GM12874 (cell line): ENCODE data around the gene RCHY1.

Experiments used
- CTCF ChIP-seq: IDR thresholded peaks from 2 replicates; pipeline ENCODE4 v1.5.1; 2011; ENCODE audit warnings: low read depth, mild to moderate bottlenecking, control low read depth, low read length, moderate library complexity; ENCODE audit not compliant: insufficient read depth

RCHY1 gene

DNA sequence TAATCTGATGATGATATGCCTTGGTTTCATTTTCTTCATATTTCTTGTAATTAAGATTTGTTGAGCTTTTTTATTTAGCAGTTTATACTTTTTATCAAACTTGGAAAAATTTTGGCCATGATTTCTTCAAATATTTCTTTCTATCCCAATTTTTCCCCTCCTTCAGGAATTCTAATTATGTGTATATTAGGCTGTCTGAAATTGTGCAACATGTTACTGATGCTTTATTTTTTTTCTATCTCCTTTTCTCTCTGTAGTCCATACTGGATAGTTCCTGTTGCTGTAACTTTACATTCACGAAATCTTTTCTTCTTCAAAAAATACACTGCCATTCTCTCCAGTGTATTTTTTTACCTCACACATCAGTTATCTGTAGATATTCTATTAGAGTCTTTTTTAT lies 10.9 kb upstream of the RCHY1 start:
- no peak for TF ChIP-seq CTCF

DNA sequence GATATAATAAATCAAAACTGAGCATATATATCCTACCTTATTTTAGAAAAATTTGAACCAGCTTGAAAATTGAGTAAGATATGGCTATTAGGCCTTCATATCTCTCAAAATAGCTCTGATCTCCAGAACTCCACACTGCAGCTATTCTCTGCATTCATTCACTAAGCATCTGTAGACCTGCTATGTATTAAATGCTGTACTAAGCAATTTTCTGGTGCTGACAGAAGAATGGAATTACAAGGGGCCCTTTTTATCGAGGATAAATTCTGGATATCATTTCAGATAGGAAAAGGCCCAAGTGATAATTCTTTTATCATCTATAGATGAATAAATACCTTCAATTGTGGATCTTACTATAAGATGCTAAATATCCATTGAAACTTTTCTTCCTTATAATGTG lies 1.9 kb upstream of the RCHY1 start:
- no peak for TF ChIP-seq CTCF

- no peak for TF ChIP-seq CTCF
Measured at GRCh38 chr4:75514949-75515612, 878 bp upstream of the RCHY1 start.

DNA sequence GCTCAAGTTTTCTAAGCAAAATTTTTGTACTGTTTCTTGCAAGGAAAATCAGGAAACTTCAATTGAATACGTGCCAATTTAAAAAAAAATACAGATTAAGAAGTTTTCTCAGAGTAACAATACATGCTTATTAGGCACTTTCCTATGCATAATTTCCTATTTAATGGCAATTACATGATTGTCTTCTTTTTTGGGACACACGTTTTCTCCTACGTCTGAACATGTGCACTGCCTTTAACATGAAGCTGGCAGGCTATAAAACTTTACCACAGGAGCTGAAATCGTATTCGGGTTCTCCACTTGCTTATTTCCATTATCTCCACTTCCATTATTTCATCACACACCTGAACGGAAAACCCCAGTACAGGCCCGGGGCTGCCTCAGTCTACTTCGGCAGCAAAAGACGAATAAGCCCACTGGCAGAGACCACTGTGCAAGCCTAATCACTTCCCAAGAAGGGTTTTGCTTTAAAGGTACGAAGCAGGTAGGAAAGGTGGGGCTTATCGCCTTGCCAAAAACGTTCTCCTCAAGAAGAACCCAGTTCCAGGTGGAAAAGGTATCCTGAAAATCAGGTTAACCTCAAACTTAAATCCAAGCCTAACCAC lies 575 bp downstream of the RCHY1 start:
- TF ChIP-seq CTCF = no peak

GRCh38 chr4:75512386-75513211 lies 1.6 kb downstream of the RCHY1 start:
- no peak for TF ChIP-seq CTCF

GRCh38 chr4:75511841-75512240 lies 2.4 kb downstream of the RCHY1 start:
- TF ChIP-seq CTCF = no peak

GRCh38 chr4:75505630-75506029 lies 8.6 kb downstream of the RCHY1 start:
- no peak for TF ChIP-seq CTCF
